IPS-NIHi7 (cell line): Measurements from ENCODE around the gene CDCA4.

ENCODE experiments used
- DNase-seq: peaks from one replicate; pipeline ENCODE4 v3.0.0; 2012; ENCODE audit warnings: mixed read lengths; ENCODE audit errors: extremely low spot score

CDCA4 gene

GRCh38 chr14:105014631-105015030 lies 6.3 kb downstream of the CDCA4 start:
- no peak for DNase-seq

- no peak for DNase-seq
Measured at GRCh38 chr14:105014032-105014431, 6.9 kb downstream of the CDCA4 start.

GRCh38 chr14:105013150-105013785 lies 7.6 kb downstream of the CDCA4 start:
- no peak for DNase-seq

- DNase-seq: no peak
Measured at GRCh38 chr14:105012171-105012985, 8.5 kb downstream of the CDCA4 start.

GRCh38 chr14:105011312-105011990 lies 9.4 kb downstream of the CDCA4 start:
- no peak for DNase-seq

GRCh38 chr14:105010891-105011291 lies 10.0 kb downstream of the CDCA4 start:
- no peak for DNase-seq

- DNase-seq: no peak
Measured at GRCh38 chr14:105010106-105010505, 10.8 kb downstream of the CDCA4 start.

- no peak for DNase-seq
Measured at GRCh38 chr14:105007593-105008264, 13.2 kb downstream of the CDCA4 start.

GRCh38 chr14:105006831-105007592 lies 13.9 kb downstream of the CDCA4 start:
- no peak for DNase-seq

- DNase-seq: no peak
Measured at GRCh38 chr14:105005929-105006830, 14.7 kb downstream of the CDCA4 start.

- no peak for DNase-seq
Measured at GRCh38 chr14:105005329-105005928, 15.5 kb downstream of the CDCA4 start.

- DNase-seq: no peak
Measured at GRCh38 chr14:104999361-104999760, 21.5 kb downstream of the CDCA4 start.

GRCh38 chr14:104998801-104999200 lies 22.1 kb downstream of the CDCA4 start:
- no peak for DNase-seq

- DNase-seq: no peak
Measured at GRCh38 chr14:104996483-104996882, 24.4 kb downstream of the CDCA4 start.

GRCh38 chr14:104996032-104996431 lies 24.9 kb downstream of the CDCA4 start:
- no peak for DNase-seq

- DNase-seq: no peak
Measured at GRCh38 chr14:104994978-104995377, 25.9 kb downstream of the CDCA4 start.

GRCh38 chr14:104993808-104994591 lies 26.9 kb downstream of the CDCA4 start:
- DNase-seq: no peak

GRCh38 chr14:104993306-104993705 lies 27.6 kb downstream of the CDCA4 start:
- DNase-seq: no peak

- no peak for DNase-seq
Measured at GRCh38 chr14:104992501-104992900, 28.4 kb downstream of the CDCA4 start.
